ENCODE results near the gene SORL1.
"Not testable (repeated sequence)": the region's sequence is repeated elsewhere in the genome, so short reads cannot be mapped to it uniquely, and the experiment has no call there.

SORL1 gene

GRCh38 chr11:121503051-121503450, 50.9 kb downstream of the SORL1 start:
- DNase-seq: no peak

- not testable (repeated sequence) for DNase-seq
Observed at GRCh38 chr11:121506237-121506636, 54.1 kb downstream of the SORL1 start.

GRCh38 chr11:121508449-121508848, 56.3 kb downstream of the SORL1 start:
- DNase-seq: no peak

GRCh38 chr11:121510438-121510837, 58.3 kb downstream of the SORL1 start:
- DNase-seq: no peak

- no peak for DNase-seq
Observed at GRCh38 chr11:121512468-121513465, 60.7 kb downstream of the SORL1 start.

- DNase-seq: no peak
Observed at GRCh38 chr11:121513807-121514206, 61.7 kb downstream of the SORL1 start.

- no peak for DNase-seq
Observed at GRCh38 chr11:121514432-121515334, 62.6 kb downstream of the SORL1 start.

GRCh38 chr11:121515335-121515671, 63.2 kb downstream of the SORL1 start:
- no peak for DNase-seq

GRCh38 chr11:121517996-121518395, 65.9 kb downstream of the SORL1 start:
- DNase-seq: no peak

GRCh38 chr11:121520243-121521144, 68.4 kb downstream of the SORL1 start:
- DNase-seq: peak; percentile 71

GRCh38 chr11:121521145-121522042, 69.3 kb downstream of the SORL1 start:
- DNase-seq: no peak

GRCh38 chr11:121522043-121522941, 70.2 kb downstream of the SORL1 start:
- no peak for DNase-seq

GRCh38 chr11:121523581-121524232, 71.6 kb downstream of the SORL1 start:
- no peak for DNase-seq

- DNase-seq: no peak
Observed at GRCh38 chr11:121524233-121524631, 72.1 kb downstream of the SORL1 start.

GRCh38 chr11:121525376-121525775, 73.3 kb downstream of the SORL1 start:
- DNase-seq: no peak

- DNase-seq: no peak
Observed at GRCh38 chr11:121530257-121530656, 78.1 kb downstream of the SORL1 start.

- DNase-seq: no peak
Observed at GRCh38 chr11:121533601-121534000, 81.5 kb downstream of the SORL1 start.

GRCh38 chr11:121534131-121535093, 82.3 kb downstream of the SORL1 start:
- peak; percentile 31 for DNase-seq
